Hepatocyte (in vitro differentiated cells): ENCODE results near the gene NPW. TPM values are rescaled to one million over a fixed set of nuclear protein-coding genes. Genes with fewer than 3 reads are reported as not detected.

Source experiments
- DNase-seq: peaks from one replicate; pipeline ENCODE4 v3.0.0-alpha.2; 2016; ENCODE audit warnings: low spot score
- H2AFZ ChIP-seq: fragments of 200-600 bp; sonication (generic); 2 replicates; pipeline ENCODE4 v1.6.0; 2016; ENCODE audit warnings: antibody characterized with exemption, mild to moderate bottlenecking
- H3K27ac ChIP-seq: fragments of 200-600 bp; sonication (generic); 2 replicates; pipeline ENCODE4 v1.5.1; 2016; ENCODE audit warnings: mild to moderate bottlenecking
- H3K27me3 ChIP-seq: fragments of 200-600 bp; sonication (generic); 2 replicates; pipeline ENCODE4 v1.6.1; 2016
- H3K36me3 ChIP-seq: fragments of 200-600 bp; sonication (generic); replicated peaks from 2 replicates; pipeline ENCODE4 v1.5.1; 2016; ENCODE audit warnings: low read depth; ENCODE audit not compliant: insufficient read depth
- H3K4me1 ChIP-seq: fragments of 200-600 bp; sonication (generic); 2 replicates; pipeline ENCODE4 v1.5.1; 2016; ENCODE audit warnings: mild to moderate bottlenecking, moderate library complexity; ENCODE audit not compliant: insufficient read depth
- H3K4me2 ChIP-seq: fragments of 200-600 bp; sonication (generic); 2 replicates; pipeline ENCODE4 v1.6.0; 2016
- H3K4me3 ChIP-seq: fragments of 200-600 bp; sonication (generic); 2 replicates; pipeline ENCODE4 v1.5.1; 2016; ENCODE audit warnings: mild to moderate bottlenecking
- H3K79me2 ChIP-seq: fragments of 200-600 bp; sonication (generic); 2 replicates; pipeline ENCODE4 v1.6.0; 2017; ENCODE audit warnings: mild to moderate bottlenecking
- H3K9me2 ChIP-seq: fragments of 200-600 bp; sonication (generic); replicated peaks from 2 replicates; pipeline ENCODE4 v1.6.0; 2017; ENCODE audit warnings: mild to moderate bottlenecking; ENCODE audit not compliant: insufficient read depth
- H3K9me3 ChIP-seq: fragments of 200-600 bp; sonication (generic); 2 replicates; pipeline ENCODE4 v1.5.1; 2016; ENCODE audit warnings: low read depth, mild to moderate bottlenecking
- H4K20me1 ChIP-seq: fragments of 200-600 bp; sonication (generic); 2 replicates; pipeline ENCODE4 v1.6.0; 2016; ENCODE audit warnings: mild to moderate bottlenecking; ENCODE audit not compliant: insufficient read depth, poor library complexity, severe bottlenecking
- EZH2 ChIP-seq: fragments of 200-600 bp; sonication (generic); IDR thresholded peaks from 2 replicates; pipeline ENCODE4 v1.6.1; 2016; ENCODE audit warnings: antibody characterized with exemption, mild to moderate bottlenecking, borderline replicate concordance
- EZH2phosphoT487 ChIP-seq: fragments of 200-600 bp; sonication (generic); IDR thresholded peaks from one replicate; pipeline ENCODE4 v1.6.1; 2018; ENCODE audit warnings: antibody characterized with exemption, mild to moderate bottlenecking, low read depth, moderate library complexity; ENCODE audit not compliant: unreplicated experiment, severe bottlenecking
- WGBS: methylation state at CpG from one replicate; pipeline ENCODE4 v1.1.6; 2016; ENCODE audit warnings: low lambda C conversion rate; ENCODE audit errors: missing lambda C conversion rate; 5-methylcytosine and 5-hydroxymethylcytosine counted together
- polyA plus RNA-seq: library from polyadenylated mRNA; unstranded; fragments of >200 nt; fragmentation: Nextera tagmentation; extraction: Ambion mirVana; gene quantifications from 2 replicates; pipeline ENCODE4 v1.2.1, GENCODE V29; 2016
- total RNA-seq: library from RNA; depleted of rRNA; stranded (reverse); fragments of >200 nt; gene quantifications from 2 replicates; pipeline ENCODE4 v1.2.3, GENCODE V29; 2014
- TF ChIP-seq, protein P1 (sequence below): fragments of 200-600 bp; sonication (generic); IDR thresholded peaks from 2 replicates; pipeline ENCODE4 v1.5.1; 2016; ENCODE audit warnings: antibody characterized with exemption, mild to moderate bottlenecking; ENCODE audit not compliant: poor library complexity

Gene NPW
- total and polyA plus RNA-seq, 2 experiments from 2014 or later: 2.7 to 45.2 TPM

GRCh38 chr16:2004795-2005517 is 14.6 kb upstream of the NPW start:
- H3K27me3 ChIP-seq: no peaks in the 10 kb centered on the region
- peaks cover 61% of the 10 kb centered on the region for H4K20me1 ChIP-seq
- H3K9me3 ChIP-seq: no peaks in the 10 kb centered on the region
- no peak overlapping the region for H3K4me2 ChIP-seq
- no peaks in the 10 kb centered on the region for H3K9me2 ChIP-seq
- no peak for TF ChIP-seq EZH2phosphoT487
- no peaks in the 10 kb centered on the region for H3K36me3 ChIP-seq
- H3K4me1 ChIP-seq: peaks cover 22% of the 10 kb centered on the region
- 93% methylated on average over 28 of the region's 34 CpGs for WGBS
- no peak for DNase-seq
- no peak overlapping the region for H3K4me3 ChIP-seq
- peaks cover 61% of the 10 kb centered on the region for H3K79me2 ChIP-seq
- H2AFZ ChIP-seq: no peak overlapping the region
- H3K27ac ChIP-seq: no peak overlapping the region

- Histone ChIP-seq H3K4me2 (no peak overlapping the region), H2AFZ (no peak overlapping the region), H3K79me2 (peaks cover 64% of the 10 kb centered on the region), H4K20me1 (peaks cover 61% of the 10 kb centered on the region), H3K27ac (no peak overlapping the region), H3K36me3 (no peaks in the 10 kb centered on the region), H3K4me3 (no peak overlapping the region), H3K9me2 (no peaks in the 10 kb centered on the region), H3K27me3 (no peaks in the 10 kb centered on the region), H3K9me3 (no peaks in the 10 kb centered on the region), H3K4me1 (peaks cover 28% of the 10 kb centered on the region)
- no peak for TF ChIP-seq EZH2
- TF ChIP-seq EZH2phosphoT487: no peak
- TF ChIP-seq, protein P1, sequence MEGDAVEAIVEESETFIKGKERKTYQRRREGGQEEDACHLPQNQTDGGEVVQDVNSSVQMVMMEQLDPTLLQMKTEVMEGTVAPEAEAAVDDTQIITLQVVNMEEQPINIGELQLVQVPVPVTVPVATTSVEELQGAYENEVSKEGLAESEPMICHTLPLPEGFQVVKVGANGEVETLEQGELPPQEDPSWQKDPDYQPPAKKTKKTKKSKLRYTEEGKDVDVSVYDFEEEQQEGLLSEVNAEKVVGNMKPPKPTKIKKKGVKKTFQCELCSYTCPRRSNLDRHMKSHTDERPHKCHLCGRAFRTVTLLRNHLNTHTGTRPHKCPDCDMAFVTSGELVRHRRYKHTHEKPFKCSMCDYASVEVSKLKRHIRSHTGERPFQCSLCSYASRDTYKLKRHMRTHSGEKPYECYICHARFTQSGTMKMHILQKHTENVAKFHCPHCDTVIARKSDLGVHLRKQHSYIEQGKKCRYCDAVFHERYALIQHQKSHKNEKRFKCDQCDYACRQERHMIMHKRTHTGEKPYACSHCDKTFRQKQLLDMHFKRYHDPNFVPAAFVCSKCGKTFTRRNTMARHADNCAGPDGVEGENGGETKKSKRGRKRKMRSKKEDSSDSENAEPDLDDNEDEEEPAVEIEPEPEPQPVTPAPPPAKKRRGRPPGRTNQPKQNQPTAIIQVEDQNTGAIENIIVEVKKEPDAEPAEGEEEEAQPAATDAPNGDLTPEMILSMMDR: no peak
- WGBS: 92% methylated on average over 19 of the region's 21 CpGs
- DNase-seq: no peak
Measured at GRCh38 chr16:2005646-2006045, 13.9 kb upstream of the NPW start.

- H3K27ac ChIP-seq: no peak overlapping the region
- H4K20me1 ChIP-seq: peaks cover 61% of the 10 kb centered on the region
- TF ChIP-seq, protein P1: no peak
- TF ChIP-seq EZH2phosphoT487 (no peak), EZH2 (no peak)
- H3K4me3 ChIP-seq: no peak overlapping the region
- H3K4me2 ChIP-seq: no peak overlapping the region
- 93% methylated on average over 6 of the region's 8 CpGs for WGBS
- H3K9me3 ChIP-seq: no peaks in the 10 kb centered on the region
- H3K36me3 ChIP-seq: no peaks in the 10 kb centered on the region
- H3K27me3 ChIP-seq: no peaks in the 10 kb centered on the region
- H2AFZ ChIP-seq: no peak overlapping the region
- no peaks in the 10 kb centered on the region for H3K9me2 ChIP-seq
- H3K79me2 ChIP-seq: peaks cover 66% of the 10 kb centered on the region
- peaks cover 30% of the 10 kb centered on the region for H3K4me1 ChIP-seq
- no peak for DNase-seq
Measured at GRCh38 chr16:2006317-2006716, 13.3 kb upstream of the NPW start.

- Histone ChIP-seq H3K27ac (peak overlapping the region; percentile 99), H3K27me3 (no peaks in the 10 kb centered on the region), H3K9me2 (no peaks in the 10 kb centered on the region), H3K4me3 (no peak overlapping the region), H2AFZ (no peak overlapping the region), H3K9me3 (no peaks in the 10 kb centered on the region), H4K20me1 (peaks cover 61% of the 10 kb centered on the region), H3K4me2 (peak overlapping the region; percentile 86), H3K36me3 (no peaks in the 10 kb centered on the region), H3K4me1 (peaks cover 30% of the 10 kb centered on the region), H3K79me2 (peaks cover 66% of the 10 kb centered on the region)
- DNase-seq: no peak
- TF ChIP-seq, protein P1: no peak
- TF ChIP-seq EZH2 (no peak), EZH2phosphoT487 (no peak)
- 90% methylated on average over 12 of the region's 16 CpGs for WGBS
Measured at GRCh38 chr16:2007081-2007836, 12.3 kb upstream of the NPW start.
